Naive thymus-derived CD8-positive, alpha-beta T cell (primary cell): ENCODE results near the gene RNF152. TPM values are rescaled to one million over a fixed set of nuclear protein-coding genes. Genes with fewer than 3 reads are reported as not detected.

Experiments used
- ATAC-seq, 2 donors: fragments of 150-1000 bp; cut with Tn5 transposase in 1 of 2; sonication (Bioruptor Pico), chemical (Tn5 transposase) in 1 of 2; 1 replicate in 1 of 2; 2 replicates in 1 of 2; pipeline ENCODE4 v1.10.0; 2021; ENCODE audit warnings: mild to moderate bottlenecking in 2 of 2, moderate library complexity in 2 of 2
- POLR2A ChIA-PET: fragments of 350-600 bp; sonication (Branson Sonifier 250); formaldehyde crosslinking; loops from one replicate; lab custom pipeline; 2021; ENCODE audit warnings: antibody characterized with exemption; lab: Charles Lee
- DNase-seq, 10 donors: peaks; one replicate each; pipeline versions ENCODE4 v3.0.0 to v3.0.0-alpha.2; 2020 to 2022
- H3K27ac Mint-ChIP-seq, 10 donors: one replicate each; pipeline ENCODE4 v1.8.0; 2020 to 2022; ENCODE audit warnings: mild to moderate bottlenecking in 10 of 10, mixed read lengths in 10 of 10, moderate library complexity in 4 of 10, inconsistent platforms in 1 of 10
- H3K27me3 Mint-ChIP-seq, 5 donors: one replicate each; pipeline ENCODE4 v1.8.0; 2021 to 2022; ENCODE audit warnings: mixed read lengths in 5 of 5
- H3K36me3 Mint-ChIP-seq, 3 donors: one replicate each; pipeline ENCODE4 v1.8.0; 2020 to 2022; ENCODE audit warnings: mixed read lengths in 3 of 3, mild to moderate bottlenecking in 2 of 3, inconsistent platforms in 1 of 3
- H3K4me1 Mint-ChIP-seq, 4 donors: one replicate each; pipeline ENCODE4 v1.8.0; 2021 to 2022; ENCODE audit warnings: mixed read lengths in 4 of 4
- H3K4me3 Mint-ChIP-seq, 10 donors: one replicate each; pipeline ENCODE4 v1.8.0; 2020 to 2022; ENCODE audit warnings: mild to moderate bottlenecking in 10 of 10, mixed read lengths in 10 of 10, moderate library complexity in 6 of 10, inconsistent platforms in 1 of 10
- H3K9me3 Mint-ChIP-seq, 9 donors: one replicate each; pipeline ENCODE4 v1.8.0; 2020 to 2022; ENCODE audit warnings: mixed read lengths in 9 of 9, mild to moderate bottlenecking in 3 of 9, inconsistent platforms in 1 of 9, moderate library complexity in 1 of 9
- polyA plus RNA-seq, 3 donors: library from polyadenylated mRNA; unstranded; fragments of 300-500 nt; fragmentation: Illumina TruSeq; gene quantifications; one replicate each; pipeline ENCODE4 v1.2.3, GENCODE V29; 2021
- total RNA-seq, 8 experiments: library from RNA in 2 of 8; stranded (reverse) in 2 of 8; gene quantifications; one replicate each; pipeline ENCODE4 v1.2.3 and lab custom pipeline; 2021 to 2026

The RNF152 gene
- total and polyA plus RNA-seq, 5 experiments from 2014 or later, result 0.19 to 0.23 TPM; not detected in 3

- Mint-ChIP-seq H3K4me1 (no peaks in the 10 kb centered on the region), H3K36me3 (no peaks in the 10 kb centered on the region), H3K4me3 (no peak overlapping the region), H3K27me3 (peaks cover 0 to 5% (median 3%) of the 10 kb centered on the region in 5 donors), H3K9me3 (no peaks in the 10 kb centered on the region), H3K27ac (no peak overlapping the region)
- POLR2A ChIA-PET, result no interaction called here
- no peak for ATAC-seq
- no peak for DNase-seq
Observed at GRCh38 chr18:61860302-61860701, 32.5 kb downstream of the RNF152 start.

GRCh38 chr18:61859113-61859512, 33.7 kb downstream of the RNF152 start:
- Mint-ChIP-seq H3K9me3 (no peaks in the 10 kb centered on the region), H3K4me1 (no peaks in the 10 kb centered on the region), H3K36me3 (no peaks in the 10 kb centered on the region), H3K27me3 (peaks cover 1 to 5% (median 4%) of the 10 kb centered on the region in 5 donors), H3K27ac (no peak overlapping the region), H3K4me3 (no peak overlapping the region)
- DNase-seq (no peak), ATAC-seq (no peak)
- POLR2A ChIA-PET, result no interaction called here

- no peak overlapping the region for H3K27ac Mint-ChIP-seq
- no peaks in the 10 kb centered on the region for H3K9me3 Mint-ChIP-seq
- no peaks in the 10 kb centered on the region for H3K4me1 Mint-ChIP-seq
- ATAC-seq, result no peak
- H3K27me3 Mint-ChIP-seq, result peaks cover 0 to 7% (median 5%) of the 10 kb centered on the region in 5 donors
- POLR2A ChIA-PET, result no interaction called here
- no peak for DNase-seq
- no peak overlapping the region for H3K4me3 Mint-ChIP-seq
- H3K36me3 Mint-ChIP-seq, result no peaks in the 10 kb centered on the region
Observed at GRCh38 chr18:61856678-61857077, 36.1 kb downstream of the RNF152 start.

- Mint-ChIP-seq H3K27me3 (peaks cover 0 to 7% (median 5%) of the 10 kb centered on the region in 5 donors), H3K9me3 (no peaks in the 10 kb centered on the region), H3K4me3 (no peak overlapping the region), H3K27ac (no peak overlapping the region), H3K36me3 (no peaks in the 10 kb centered on the region), H3K4me1 (no peaks in the 10 kb centered on the region)
- POLR2A ChIA-PET, result no interaction called here
- no peak for ATAC-seq
- no peak for DNase-seq
Observed at GRCh38 chr18:61855449-61856378, 37.1 kb downstream of the RNF152 start.

- H3K27ac Mint-ChIP-seq, result no peak overlapping the region
- ATAC-seq, result no peak
Observed at GRCh38 chr18:61854578-61855448, 38.0 kb downstream of the RNF152 start.

GRCh38 chr18:61853855-61854254, 39.0 kb downstream of the RNF152 start:
- no peak overlapping the region for H3K4me3 Mint-ChIP-seq
- no peak for DNase-seq
- POLR2A ChIA-PET, result no interaction called here
- peaks cover 0 to 8% (median 5%) of the 10 kb centered on the region in 5 donors for H3K27me3 Mint-ChIP-seq
- H3K36me3 Mint-ChIP-seq, result no peaks in the 10 kb centered on the region
- ATAC-seq, result no peak
- no peaks in the 10 kb centered on the region for H3K4me1 Mint-ChIP-seq
- no peak overlapping the region for H3K27ac Mint-ChIP-seq
- no peaks in the 10 kb centered on the region for H3K9me3 Mint-ChIP-seq

More at GRCh38 chr18:61854578-61855448, 38.0 kb downstream of the RNF152 start:
- Mint-ChIP-seq H3K4me1 (no peaks in the 10 kb centered on the region), H3K36me3 (no peaks in the 10 kb centered on the region), H3K27me3 (peaks cover 0 to 7% (median 5%) of the 10 kb centered on the region in 5 donors), H3K4me3 (no peak overlapping the region), H3K9me3 (no peaks in the 10 kb centered on the region)
- DNase-seq, result no peak
- POLR2A ChIA-PET, result no interaction called here

GRCh38 chr18:61852496-61852895, 40.3 kb downstream of the RNF152 start:
- Mint-ChIP-seq H3K4me3 (no peak overlapping the region), H3K36me3 (no peaks in the 10 kb centered on the region), H3K9me3 (no peaks in the 10 kb centered on the region), H3K4me1 (no peaks in the 10 kb centered on the region), H3K27me3 (peaks cover 0 to 21% (median 11%) of the 10 kb centered on the region in 5 donors), H3K27ac (no peak overlapping the region)
- DNase-seq (no peak), ATAC-seq (no peak)
- POLR2A ChIA-PET, result interaction anchor here (0.6 kb wide), 1 partner anchor 203 kb away, joined by 4 read pairs; no protein-coding TSS in a partner anchor

- DNase-seq (no peak), ATAC-seq (no peak)
- POLR2A ChIA-PET, result no interaction called here
- H3K27me3 Mint-ChIP-seq, result peaks cover 0 to 22% (median 12%) of the 10 kb centered on the region in 5 donors
- H3K4me3 Mint-ChIP-seq, result no peak overlapping the region
- H3K4me1 Mint-ChIP-seq, result no peaks in the 10 kb centered on the region
- H3K36me3 Mint-ChIP-seq, result no peaks in the 10 kb centered on the region
- H3K9me3 Mint-ChIP-seq, result no peaks in the 10 kb centered on the region
- no peak overlapping the region for H3K27ac Mint-ChIP-seq
Observed at GRCh38 chr18:61851940-61852451, 40.8 kb downstream of the RNF152 start.

- POLR2A ChIA-PET, result no interaction called here
- ATAC-seq (no peak), DNase-seq (no peak)
- Mint-ChIP-seq H3K4me3 (no peak overlapping the region), H3K27ac (no peak overlapping the region), H3K9me3 (peaks cover 0 to 4% (median under 1%) of the 10 kb centered on the region in 9 donors), H3K36me3 (no peaks in the 10 kb centered on the region), H3K4me1 (no peaks in the 10 kb centered on the region), H3K27me3 (peaks cover 0 to 22% (median 15%) of the 10 kb centered on the region in 5 donors)
Observed at GRCh38 chr18:61851279-61851678, 41.5 kb downstream of the RNF152 start.

GRCh38 chr18:61850756-61851155, 42.1 kb downstream of the RNF152 start:
- Mint-ChIP-seq H3K36me3 (no peaks in the 10 kb centered on the region), H3K27ac (no peak overlapping the region), H3K4me3 (no peak overlapping the region), H3K27me3 (peaks cover 0 to 22% (median 12%) of the 10 kb centered on the region in 5 donors), H3K9me3 (peaks cover 0 to 10% (median 2%) of the 10 kb centered on the region in 9 donors), H3K4me1 (no peaks in the 10 kb centered on the region)
- POLR2A ChIA-PET, result no interaction called here
- DNase-seq, result no peak
- ATAC-seq, result no peak

GRCh38 chr18:61847164-61847791, 45.5 kb downstream of the RNF152 start:
- Mint-ChIP-seq H3K4me1 (no peaks in the 10 kb centered on the region), H3K4me3 (no peak overlapping the region), H3K27me3 (peaks cover 2 to 19% (median 12%) of the 10 kb centered on the region in 5 donors), H3K27ac (no peak overlapping the region), H3K36me3 (no peaks in the 10 kb centered on the region), H3K9me3 (peaks cover 0 to 10% (median 2%) of the 10 kb centered on the region in 9 donors)
- ATAC-seq (no peak), DNase-seq (no peak)
- POLR2A ChIA-PET, result no interaction called here

- no peak for ATAC-seq
- POLR2A ChIA-PET, result no interaction called here
- no peaks in the 10 kb centered on the region for H3K4me1 Mint-ChIP-seq
- H3K4me3 Mint-ChIP-seq, result no peak overlapping the region
- no peak overlapping the region for H3K27ac Mint-ChIP-seq
- H3K36me3 Mint-ChIP-seq, result no peaks in the 10 kb centered on the region
- H3K9me3 Mint-ChIP-seq, result peaks cover 0 to 10% (median 2%) of the 10 kb centered on the region in 9 donors
- H3K27me3 Mint-ChIP-seq, result peaks cover 2 to 19% (median 12%) of the 10 kb centered on the region in 5 donors
- DNase-seq, result no peak
Observed at GRCh38 chr18:61845197-61845596, 47.6 kb downstream of the RNF152 start.
